Gastroesophageal sphincter (tissue), 4 donors: ENCODE measurements around the gene BASP1. TPM values are rescaled to one million over a fixed set of nuclear protein-coding genes. Genes with fewer than 3 reads are reported as not detected.

Experiments
- ATAC-seq: fragments of 150-250 bp; one replicate; pipeline ENCODE4 v1.9.1; 2016; ENCODE audit warnings: mild to moderate bottlenecking, moderate library complexity
- H3K27ac ChIP-seq, 4 donors: fragments of 200-600 bp; sonication (generic) in 3 of 4; 1 replicate in 3 of 4; 2 replicates in 1 of 4; pipeline ENCODE4 v1.5.1; 2016 to 2019
- H3K27me3 ChIP-seq: fragments of 200-600 bp; sonication (generic); one replicate; pipeline ENCODE4 v1.5.1; 2019
- H3K36me3 ChIP-seq, 2 donors: fragments of 200-600 bp; sonication (generic); one replicate each; pipeline ENCODE4 v1.5.1; 2019; ENCODE audit warnings: control low read depth in 1 of 2
- H3K4me1 ChIP-seq, 3 donors: fragments of 200-600 bp; sonication (generic); 1 replicate in 2 of 3; 2 replicates in 1 of 3; pipeline ENCODE4 v1.5.1; 2016 to 2019; ENCODE audit warnings: control low read depth in 2 of 3
- H3K4me3 ChIP-seq, 2 donors: fragments of 200-600 bp; sonication (generic); one replicate each; pipeline ENCODE4 v1.5.1; 2019; ENCODE audit warnings: mild to moderate bottlenecking in 1 of 2, moderate library complexity in 1 of 2
- H3K9me3 ChIP-seq, 3 donors: fragments of 200-600 bp; sonication (generic); one replicate each; pipeline ENCODE4 v1.5.1; 2017 to 2019; ENCODE audit warnings: control low read depth in 2 of 3
- EP300 ChIP-seq: sonication (generic); formaldehyde crosslinking; IDR thresholded peaks from one replicate; pipeline ENCODE4 v1.6.1; 2017; ENCODE audit warnings: antibody characterized with exemption, mild to moderate bottlenecking
- POLR2A ChIP-seq, 2 donors: fragments of 450-650 bp; IDR thresholded peaks; one replicate each; pipeline ENCODE4 v1.6.1; 2017; ENCODE audit warnings: antibody characterized with exemption in 2 of 2, mild to moderate bottlenecking in 2 of 2, moderate library complexity in 1 of 2
- POLR2AphosphoS5 ChIP-seq: sonication (generic); formaldehyde crosslinking; IDR thresholded peaks from one replicate; pipeline ENCODE4 v1.6.1; 2017; ENCODE audit warnings: antibody characterized with exemption
- WGBS, 2 donors: methylation state at CpG; one replicate each; pipeline ENCODE4 v1.1.5; 2018; ENCODE audit warnings: low coverage in 1 of 2; 5-methylcytosine and 5-hydroxymethylcytosine counted together
- total RNA-seq, 4 donors: library from RNA; depleted of rRNA; stranded (reverse); fragments of >200 nt; gene quantifications; one replicate each; pipeline ENCODE4 v1.1.0, GENCODE V29; 2016
- TF ChIP-seq, protein P1 (sequence below), 4 experiments: fragments of 200-600 bp in 2 of 4; fragments of 450-650 bp in 2 of 4; sonication (generic) in 1 of 4; IDR thresholded peaks; one replicate each; pipeline ENCODE4 v1.5.1; 2017 to 2019; ENCODE audit warnings: antibody characterized with exemption in 4 of 4, mild to moderate bottlenecking in 2 of 4, moderate library complexity in 2 of 4

Gene BASP1
- total RNA-seq, 4 donors from 2014 or later = 0.31 to 12.9 (median 5.5) TPM

DNA sequence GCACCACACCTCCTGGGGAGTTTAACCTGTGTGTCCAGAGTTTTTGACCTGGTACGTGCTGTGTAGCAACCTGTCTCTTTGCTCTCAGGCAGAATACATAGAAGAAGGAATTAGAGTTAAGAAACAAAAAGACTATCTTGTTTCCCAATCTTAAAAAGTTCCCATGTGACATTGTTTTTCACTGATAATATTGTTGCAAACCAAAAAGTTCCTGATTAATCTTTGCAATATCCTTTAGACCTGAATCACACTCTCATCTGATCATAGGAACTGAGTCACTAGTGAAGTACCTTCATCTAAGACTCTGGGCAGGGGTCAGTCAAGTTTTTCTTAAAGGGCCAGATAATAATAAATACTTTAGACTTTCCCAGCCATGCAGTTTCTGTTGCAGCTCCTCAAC is 35.1 kb downstream of the BASP1 start:
- no peak for ATAC-seq
- TF ChIP-seq, protein P1, sequence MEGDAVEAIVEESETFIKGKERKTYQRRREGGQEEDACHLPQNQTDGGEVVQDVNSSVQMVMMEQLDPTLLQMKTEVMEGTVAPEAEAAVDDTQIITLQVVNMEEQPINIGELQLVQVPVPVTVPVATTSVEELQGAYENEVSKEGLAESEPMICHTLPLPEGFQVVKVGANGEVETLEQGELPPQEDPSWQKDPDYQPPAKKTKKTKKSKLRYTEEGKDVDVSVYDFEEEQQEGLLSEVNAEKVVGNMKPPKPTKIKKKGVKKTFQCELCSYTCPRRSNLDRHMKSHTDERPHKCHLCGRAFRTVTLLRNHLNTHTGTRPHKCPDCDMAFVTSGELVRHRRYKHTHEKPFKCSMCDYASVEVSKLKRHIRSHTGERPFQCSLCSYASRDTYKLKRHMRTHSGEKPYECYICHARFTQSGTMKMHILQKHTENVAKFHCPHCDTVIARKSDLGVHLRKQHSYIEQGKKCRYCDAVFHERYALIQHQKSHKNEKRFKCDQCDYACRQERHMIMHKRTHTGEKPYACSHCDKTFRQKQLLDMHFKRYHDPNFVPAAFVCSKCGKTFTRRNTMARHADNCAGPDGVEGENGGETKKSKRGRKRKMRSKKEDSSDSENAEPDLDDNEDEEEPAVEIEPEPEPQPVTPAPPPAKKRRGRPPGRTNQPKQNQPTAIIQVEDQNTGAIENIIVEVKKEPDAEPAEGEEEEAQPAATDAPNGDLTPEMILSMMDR (IDR thresholded peaks at IDR 0.05) = no peak
- TF ChIP-seq POLR2AphosphoS5 (no peak), EP300 (no peak), POLR2A (IDR thresholded peaks at IDR 0.05) (no peak)
- Histone ChIP-seq H3K9me3 (no peaks in the 10 kb centered on the region), H3K27ac (no peak overlapping the region), H3K4me1 (no peaks in the 10 kb centered on the region), H3K36me3 (no peaks in the 10 kb centered on the region), H3K27me3 (no peaks in the 10 kb centered on the region), H3K4me3 (no peak overlapping the region)
- WGBS, 2 donors = 88 to 100% methylated on average over 1 of the region's 1 CpG

DNA sequence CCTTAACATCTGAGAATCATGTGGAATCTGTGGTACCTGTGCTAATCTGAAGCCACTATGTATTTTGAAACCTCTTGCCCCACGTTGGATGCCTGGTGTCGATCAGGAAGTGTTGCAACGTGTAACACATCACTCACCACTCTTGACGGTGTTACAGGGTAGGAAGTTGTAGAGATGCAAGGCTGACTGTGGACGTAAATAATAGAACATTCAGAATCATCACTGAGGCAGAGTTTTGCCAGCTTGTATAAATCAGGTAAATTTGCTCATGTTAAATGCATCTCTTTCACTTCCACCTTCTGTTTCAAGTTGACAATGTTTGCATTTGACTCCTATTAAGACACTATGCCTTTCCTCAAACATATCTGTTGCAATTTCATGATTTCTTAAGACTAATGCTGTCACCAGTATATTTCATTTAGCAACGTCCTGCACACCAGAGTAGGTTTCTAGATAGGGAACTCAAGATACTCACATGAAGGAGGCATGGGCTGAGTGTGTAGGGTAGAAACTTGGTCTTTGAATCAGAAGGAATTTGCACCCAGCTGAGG is 38.1 kb downstream of the BASP1 start:
- ATAC-seq = no peak
- Histone ChIP-seq H3K4me3 (no peak overlapping the region), H3K27ac (no peak overlapping the region), H3K36me3 (no peaks in the 10 kb centered on the region), H3K4me1 (no peaks in the 10 kb centered on the region), H3K27me3 (no peaks in the 10 kb centered on the region), H3K9me3 (no peaks in the 10 kb centered on the region)
- no peak for TF ChIP-seq POLR2AphosphoS5
- no peak for TF ChIP-seq EP300
- TF ChIP-seq POLR2A (IDR thresholded peaks at IDR 0.05) = no peak
- TF ChIP-seq, protein P1 (IDR thresholded peaks at IDR 0.05) = no peak
- WGBS, 2 donors = 45 to 62% methylated on average over 6 of the region's 6 CpGs

DNA sequence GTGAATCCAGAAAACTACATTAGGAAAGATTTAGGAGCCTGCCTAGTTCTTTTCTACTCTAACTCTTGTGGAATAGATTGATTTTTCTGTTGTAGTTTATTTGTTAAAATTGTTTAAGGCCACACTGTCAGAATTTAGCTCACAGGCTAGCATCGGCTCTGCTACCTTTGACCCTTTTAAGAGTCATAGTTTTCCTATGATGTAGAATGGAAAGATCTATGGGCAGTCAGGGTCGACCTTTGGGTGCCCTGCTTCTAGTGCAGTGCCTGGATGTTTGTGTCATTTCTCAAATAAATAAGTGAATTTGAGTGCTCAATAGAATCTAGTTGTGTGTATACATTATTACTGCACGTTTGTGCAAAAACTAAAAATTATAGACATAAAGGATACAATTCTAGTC is 38.7 kb downstream of the BASP1 start:
- no peaks in the 10 kb centered on the region for H3K27me3 ChIP-seq
- H3K4me1 ChIP-seq = no peaks in the 10 kb centered on the region
- H3K36me3 ChIP-seq = no peaks in the 10 kb centered on the region
- no peak for ATAC-seq
- no peak for TF ChIP-seq POLR2A (IDR thresholded peaks at IDR 0.05)
- TF ChIP-seq, protein P1 (IDR thresholded peaks at IDR 0.05) = no peak
- WGBS, 2 donors = 56 to 58% methylated on average over 1 to 3 of the region's 3 CpGs
- no peak overlapping the region for H3K4me3 ChIP-seq
- no peak overlapping the region for H3K27ac ChIP-seq
- H3K9me3 ChIP-seq = no peaks in the 10 kb centered on the region

DNA sequence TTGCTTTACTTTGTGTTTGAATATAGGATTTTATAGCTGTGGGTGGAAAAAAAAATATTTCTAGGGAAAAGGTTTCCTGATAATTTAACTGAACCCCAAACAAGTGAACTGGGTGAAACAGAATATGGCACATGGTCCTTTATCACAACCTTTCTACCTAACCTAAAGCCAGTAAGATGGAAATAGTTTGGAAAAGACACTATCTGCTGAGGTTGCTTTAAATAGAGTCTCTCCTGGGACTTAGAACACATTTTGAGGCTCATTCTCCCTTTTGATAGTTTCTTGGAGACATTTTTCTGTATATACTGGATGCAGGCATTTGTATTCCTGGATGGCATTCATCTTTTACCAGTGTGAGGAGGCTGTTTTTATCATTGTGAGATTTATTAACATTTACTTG is 39.4 kb downstream of the BASP1 start:
- TF ChIP-seq EP300 (no peak), POLR2AphosphoS5 (no peak), POLR2A (IDR thresholded peaks at IDR 0.05) (no peak)
- TF ChIP-seq, protein P1 (IDR thresholded peaks at IDR 0.05) = no peak
- no peaks in the 10 kb centered on the region for H3K9me3 ChIP-seq
- H3K4me3 ChIP-seq = no peak overlapping the region

DNA sequence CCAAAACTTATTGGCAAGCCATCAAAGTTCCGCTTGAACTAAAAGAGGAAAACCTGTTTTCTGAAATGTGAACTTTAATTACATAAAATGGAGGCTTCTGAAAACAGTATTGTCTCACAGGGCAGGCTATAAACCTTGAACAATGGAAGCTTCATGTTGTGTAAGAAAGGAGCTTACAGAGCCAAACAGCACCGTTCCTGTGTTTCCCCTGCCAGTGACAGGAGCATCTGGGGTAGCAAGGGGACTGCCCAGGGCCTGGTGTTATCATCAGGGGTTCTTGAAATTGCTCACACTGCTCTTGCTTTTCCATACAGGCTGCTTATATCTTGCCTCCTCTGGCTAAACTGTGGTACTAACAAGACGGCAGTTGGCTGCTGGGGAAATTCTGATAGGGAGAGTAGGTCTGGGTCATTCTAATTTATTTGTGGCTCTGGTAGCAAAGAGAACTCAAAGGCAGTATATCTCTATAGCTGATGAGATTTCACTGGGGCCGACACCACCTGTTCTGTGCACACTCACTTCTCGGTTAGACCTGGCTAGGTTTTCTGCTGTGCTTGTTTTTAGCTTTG is 40.4 kb downstream of the BASP1 start:
- Histone ChIP-seq H3K4me3 (no peak overlapping the region), H3K4me1 (no peaks in the 10 kb centered on the region), H3K27ac (no peak overlapping the region), H3K27me3 (no peaks in the 10 kb centered on the region), H3K36me3 (no peaks in the 10 kb centered on the region), H3K9me3 (no peaks in the 10 kb centered on the region)
- ATAC-seq = no peak
- TF ChIP-seq, protein P1 (IDR thresholded peaks at IDR 0.05) = no peak
- TF ChIP-seq POLR2A (IDR thresholded peaks at IDR 0.05) (no peak), POLR2AphosphoS5 (no peak), EP300 (no peak)
- 78 to 88% methylated on average over 3 to 5 of the region's 5 CpGs for WGBS, 2 donors

More for the DNA sequence above, 39.4 kb downstream of the BASP1 start:
- no peaks in the 10 kb centered on the region for H3K4me1 ChIP-seq
- no peaks in the 10 kb centered on the region for H3K27me3 ChIP-seq
- no peak overlapping the region for H3K27ac ChIP-seq
- H3K36me3 ChIP-seq = no peaks in the 10 kb centered on the region
- no peak for ATAC-seq
